CD8-positive, alpha-beta memory T cell (primary cell): Measurements from ENCODE around the gene PIP5KL1. TPM values are rescaled to one million over a fixed set of nuclear protein-coding genes. Genes with fewer than 3 reads are reported as not detected.

Experiments
- CTCF ChIA-PET: fragments of 350-600 bp; sonication (Branson Sonifier 250); formaldehyde crosslinking; loops from one replicate; lab custom pipeline; 2021; ENCODE audit warnings: antibody characterized with exemption; lab: Charles Lee
- POLR2A ChIA-PET: fragments of 350-600 bp; sonication (Branson Sonifier 250); formaldehyde crosslinking; loops from one replicate; lab custom pipeline; 2021; ENCODE audit warnings: antibody characterized with exemption; lab: Charles Lee
- DNase-seq, 5 donors: peaks; one replicate each; pipeline versions ENCODE4 v3.0.0 to v3.0.0-alpha.2; 2020 to 2022; ENCODE audit warnings: mixed read lengths in 1 of 5
- H3K27ac ChIP-seq: one replicate; pipeline ENCODE4 v1.7.0; 2013; ENCODE audit warnings: low read depth, mild to moderate bottlenecking, low read length, moderate library complexity
- H3K27me3 ChIP-seq: 2 replicates; pipeline ENCODE4 v1.7.0; 2013; ENCODE audit warnings: low read length, mild to moderate bottlenecking; ENCODE audit not compliant: insufficient read depth, poor library complexity, severe bottlenecking
- H3K36me3 ChIP-seq: 2 replicates; pipeline ENCODE4 v1.7.0; 2013; ENCODE audit warnings: mild to moderate bottlenecking, low read length, moderate library complexity; ENCODE audit not compliant: insufficient read depth
- H3K4me1 ChIP-seq: 2 replicates; pipeline ENCODE4 v1.7.0; 2013; ENCODE audit warnings: mild to moderate bottlenecking, low read length, moderate library complexity; ENCODE audit not compliant: insufficient read depth
- H3K4me3 ChIP-seq: 2 replicates; pipeline ENCODE4 v1.7.0; 2013; ENCODE audit warnings: mild to moderate bottlenecking, low read length
- H3K9me3 ChIP-seq: 2 replicates; pipeline ENCODE4 v1.7.0; 2013; ENCODE audit warnings: mild to moderate bottlenecking, low read length
- H3K27ac Mint-ChIP-seq, 8 donors: one replicate each; pipeline ENCODE4 v1.8.0; 2020 to 2021; ENCODE audit warnings: mixed read lengths in 8 of 8, mild to moderate bottlenecking in 6 of 8, inconsistent platforms in 3 of 8, moderate library complexity in 3 of 8
- H3K27me3 Mint-ChIP-seq, 2 donors: one replicate each; pipeline ENCODE4 v1.8.0; 2020 to 2021; ENCODE audit warnings: mixed read lengths in 2 of 2, mild to moderate bottlenecking in 1 of 2, moderate library complexity in 1 of 2
- H3K36me3 Mint-ChIP-seq, 3 donors: one replicate each; pipeline ENCODE4 v1.8.0; 2020 to 2021; ENCODE audit warnings: mixed read lengths in 3 of 3, inconsistent platforms in 1 of 3, mild to moderate bottlenecking in 1 of 3
- H3K4me1 Mint-ChIP-seq, 3 donors: one replicate each; pipeline ENCODE4 v1.8.0; 2020 to 2021; ENCODE audit warnings: mixed read lengths in 3 of 3, inconsistent platforms in 1 of 3, mild to moderate bottlenecking in 1 of 3
- H3K4me3 Mint-ChIP-seq, 7 donors: one replicate each; pipeline ENCODE4 v1.8.0; 2020 to 2021; ENCODE audit warnings: mixed read lengths in 7 of 7, mild to moderate bottlenecking in 6 of 7, moderate library complexity in 4 of 7, inconsistent platforms in 2 of 7
- H3K9me3 Mint-ChIP-seq, 5 donors: one replicate each; pipeline ENCODE4 v1.8.0; 2020 to 2022; ENCODE audit warnings: mixed read lengths in 5 of 5, mild to moderate bottlenecking in 3 of 5, moderate library complexity in 2 of 5, inconsistent platforms in 1 of 5
- polyA plus RNA-seq: library from polyadenylated mRNA; unstranded; fragments of 300-500 nt; fragmentation: Illumina TruSeq; gene quantifications from one replicate; pipeline ENCODE4 v1.2.3, GENCODE V29; 2021
- total RNA-seq, 2 experiments: library from RNA; stranded (reverse); gene quantifications; one replicate each; pipeline ENCODE4 v1.2.3, GENCODE V29; 2021

The PIP5KL1 gene
- total and polyA plus RNA-seq, 3 experiments from 2014 or later, result 0.89 to 2.5 (median 1.4) TPM

GRCh38 chr9:127953768-127954505 is 23.4 kb upstream of the PIP5KL1 start:
- Mint-ChIP-seq H3K27me3 (no peaks in the 10 kb centered on the region), H3K9me3 (no peaks in the 10 kb centered on the region), H3K4me1 (peaks cover 62 to 88% (median 73%) of the 10 kb centered on the region in 3 donors), H3K4me3 (peak overlapping the region in 4 of 7 donors; percentile 20 to 77 (median 50)), H3K27ac (peak overlapping the region; percentile 65 to 92 (median 77)), H3K36me3 (peaks cover 0 to 55% (median 4%) of the 10 kb centered on the region in 3 donors)
- no peak overlapping the region for H3K27ac ChIP-seq
- peaks cover 95% of the 10 kb centered on the region for H3K4me1 ChIP-seq
- peaks cover 23% of the 10 kb centered on the region for H3K36me3 ChIP-seq
- no peak for DNase-seq
- H3K27me3 ChIP-seq, result no peaks in the 10 kb centered on the region
- POLR2A ChIA-PET, result interaction anchor here (0.5 to 0.9 kb wide), 3 partner anchors 10 to 560 kb away, joined by 4 to 6 read pairs (median 4); no protein-coding TSS in a partner anchor
- CTCF ChIA-PET, result interaction anchor here (0.9 to 27.7 kb wide), 10 partner anchors 8 to 168 kb away, joined by 3 to 485 read pairs (median 12); partner anchors contain the start of genes EEIG1 and NAIF1
- H3K4me3 ChIP-seq, result no peak overlapping the region
- no peaks in the 10 kb centered on the region for H3K9me3 ChIP-seq

- Histone ChIP-seq H3K36me3 (peaks cover 29% of the 10 kb centered on the region), H3K27ac (no peak overlapping the region), H3K4me1 (peaks cover 93% of the 10 kb centered on the region), H3K9me3 (no peaks in the 10 kb centered on the region), H3K4me3 (no peak overlapping the region), H3K27me3 (no peaks in the 10 kb centered on the region)
- POLR2A ChIA-PET, result no interaction called here
- peak overlapping the region; percentile 7 to 92 (median 68) for H3K27ac Mint-ChIP-seq
- peak overlapping the region in 2 of 7 donors; percentile 19 to 20 for H3K4me3 Mint-ChIP-seq
- peaks cover 59 to 86% (median 69%) of the 10 kb centered on the region in 3 donors for H3K4me1 Mint-ChIP-seq
- H3K36me3 Mint-ChIP-seq, result peaks cover 0 to 59% (median 7%) of the 10 kb centered on the region in 3 donors
- CTCF ChIA-PET, result interaction anchor here (1.2 to 27.7 kb wide), 6 partner anchors 11 to 164 kb away, joined by 3 to 485 read pairs (median 45); partner anchors contain the start of gene EEIG1
- no peaks in the 10 kb centered on the region for H3K9me3 Mint-ChIP-seq
- no peak for DNase-seq
- no peaks in the 10 kb centered on the region for H3K27me3 Mint-ChIP-seq
These were observed 22.6 kb upstream of the PIP5KL1 start for GRCh38 chr9:127953154-127953553.

- Histone ChIP-seq H3K4me3 (no peak overlapping the region), H3K4me1 (peaks cover 75% of the 10 kb centered on the region), H3K27ac (no peak overlapping the region), H3K36me3 (peaks cover 49% of the 10 kb centered on the region), H3K9me3 (no peaks in the 10 kb centered on the region), H3K27me3 (no peaks in the 10 kb centered on the region)
- H3K27ac Mint-ChIP-seq, result peak overlapping the region in 7 of 8 donors; percentile 9 to 90 (median 75)
- POLR2A ChIA-PET, result interaction anchor here (1.1 kb wide), 1 partner anchor 12 kb away, joined by 3 read pairs; no protein-coding TSS in a partner anchor
- peaks cover 0 to 77% (median 5%) of the 10 kb centered on the region in 3 donors for H3K36me3 Mint-ChIP-seq
- peak overlapping the region in 1 of 7 donors; percentile 35 for H3K4me3 Mint-ChIP-seq
- no peaks in the 10 kb centered on the region for H3K9me3 Mint-ChIP-seq
- DNase-seq, result no peak
- CTCF ChIA-PET, result interaction anchor here (0.9 to 27.7 kb wide), 3 partner anchors 7 to 81 kb away, joined by 4 to 485 read pairs (median 63); no protein-coding TSS in a partner anchor
- H3K27me3 Mint-ChIP-seq, result no peaks in the 10 kb centered on the region
- H3K4me1 Mint-ChIP-seq, result peaks cover 45 to 73% (median 49%) of the 10 kb centered on the region in 3 donors
These were observed 20.1 kb upstream of the PIP5KL1 start for GRCh38 chr9:127950513-127951289.

- Histone ChIP-seq H3K27ac (no peak overlapping the region), H3K4me3 (no peak overlapping the region), H3K4me1 (peaks cover 67% of the 10 kb centered on the region), H3K36me3 (peaks cover 56% of the 10 kb centered on the region), H3K27me3 (no peaks in the 10 kb centered on the region), H3K9me3 (no peaks in the 10 kb centered on the region)
- Mint-ChIP-seq H3K36me3 (peaks cover 0 to 81% (median 4%) of the 10 kb centered on the region in 3 donors), H3K27me3 (no peaks in the 10 kb centered on the region), H3K9me3 (no peaks in the 10 kb centered on the region), H3K4me1 (peaks cover 39 to 67% (median 43%) of the 10 kb centered on the region in 3 donors), H3K27ac (peak overlapping the region in 5 of 8 donors; percentile 42 to 90 (median 68)), H3K4me3 (no peak overlapping the region)
- DNase-seq, result peak in 1 of 5 donors; percentile 53
- ChIA-PET POLR2A (interaction anchor here (0.7 to 1.1 kb wide), 3 partner anchors 13 to 153 kb away, joined by 3 to 8 read pairs (median 3); no protein-coding TSS in a partner anchor), CTCF (interaction anchor here (0.9 to 27.7 kb wide), 4 partner anchors 8 to 81 kb away, joined by 3 to 485 read pairs (median 4); no protein-coding TSS in a partner anchor)
These were observed 19.4 kb upstream of the PIP5KL1 start for GRCh38 chr9:127949827-127950512.

- Mint-ChIP-seq H3K4me1 (peaks cover 29 to 63% (median 36%) of the 10 kb centered on the region in 3 donors), H3K36me3 (peaks cover 5 to 88% (median 13%) of the 10 kb centered on the region in 3 donors), H3K4me3 (no peak overlapping the region), H3K27ac (peak overlapping the region in 6 of 8 donors; percentile 18 to 76 (median 56)), H3K27me3 (no peaks in the 10 kb centered on the region), H3K9me3 (no peaks in the 10 kb centered on the region)
- ChIA-PET POLR2A (interaction anchor here (0.6 kb wide), 1 partner anchor 49 kb away, joined by 7 read pairs; no protein-coding TSS in a partner anchor), CTCF (interaction anchor here (27.7 kb wide), 1 partner anchor 83 kb away, joined by 485 read pairs; no protein-coding TSS in a partner anchor)
- no peaks in the 10 kb centered on the region for H3K27me3 ChIP-seq
- no peaks in the 10 kb centered on the region for H3K9me3 ChIP-seq
- DNase-seq, result no peak
- no peak overlapping the region for H3K27ac ChIP-seq
- peaks cover 74% of the 10 kb centered on the region for H3K36me3 ChIP-seq
- H3K4me1 ChIP-seq, result peaks cover 60% of the 10 kb centered on the region
- no peak overlapping the region for H3K4me3 ChIP-seq
These were observed 17.5 kb upstream of the PIP5KL1 start for GRCh38 chr9:127947841-127948710.

- no peaks in the 10 kb centered on the region for H3K27me3 ChIP-seq
- Mint-ChIP-seq H3K36me3 (peaks cover 8 to 91% (median 14%) of the 10 kb centered on the region in 3 donors), H3K27ac (peak overlapping the region in 3 of 8 donors; percentile 24 to 63 (median 55)), H3K9me3 (no peaks in the 10 kb centered on the region), H3K27me3 (no peaks in the 10 kb centered on the region), H3K4me3 (no peak overlapping the region), H3K4me1 (peaks cover 27 to 59% (median 35%) of the 10 kb centered on the region in 3 donors)
- ChIA-PET CTCF (interaction anchor here (1.0 to 27.7 kb wide), 2 partner anchors 50 to 84 kb away, joined by 3 to 485 read pairs; no protein-coding TSS in a partner anchor), POLR2A (no interaction called here)
- no peak overlapping the region for H3K27ac ChIP-seq
- DNase-seq, result no peak
- peaks cover 55% of the 10 kb centered on the region for H3K4me1 ChIP-seq
- H3K9me3 ChIP-seq, result no peaks in the 10 kb centered on the region
- no peak overlapping the region for H3K4me3 ChIP-seq
- H3K36me3 ChIP-seq, result peaks cover 81% of the 10 kb centered on the region
These were observed 16.2 kb upstream of the PIP5KL1 start for GRCh38 chr9:127946728-127947127.
